Stomach (tissue), 4 donors: ENCODE measurements around the gene STXBP6.

ENCODE experiments used
- CTCF ChIP-seq, 7 experiments: fragments of 450-650 bp in 4 of 7; fragments of 200-600 bp in 3 of 7; sonication (generic) in 3 of 7; IDR thresholded peaks; one replicate each; pipeline ENCODE4 v1.5.1; 2016 to 2019; ENCODE audit warnings: antibody characterized with exemption in 7 of 7, control low read depth in 2 of 7, mild to moderate bottlenecking in 1 of 7
- EP300 ChIP-seq: sonication (generic); formaldehyde crosslinking; IDR thresholded peaks from one replicate; pipeline ENCODE4 v1.6.1; 2017; ENCODE audit warnings: antibody characterized with exemption
- POLR2A ChIP-seq, 4 donors: fragments of 450-650 bp; IDR thresholded peaks; one replicate each; pipeline ENCODE4 v1.6.1; 2016; ENCODE audit warnings: antibody characterized with exemption in 4 of 4, control low read depth in 2 of 4, mild to moderate bottlenecking in 1 of 4, moderate library complexity in 1 of 4
- POLR2AphosphoS5 ChIP-seq, 3 donors: sonication (generic); formaldehyde crosslinking; IDR thresholded peaks; one replicate each; pipeline ENCODE4 v1.6.1; 2016; ENCODE audit warnings: antibody characterized with exemption in 3 of 3

GRCh38 chr14:24885410-24885913 is 164.5 kb downstream of the STXBP6 start:
- TF ChIP-seq POLR2A (IDR thresholded peaks at IDR 0.05) (no peak), CTCF (IDR thresholded peaks at IDR 0.05) (no peak), EP300 (no peak), POLR2AphosphoS5 (IDR thresholded peaks at IDR 0.05) (no peak)
